ENCODE data around the gene CSH2. TPM values are rescaled to one million over a fixed set of nuclear protein-coding genes. Genes with fewer than 3 reads are reported as not detected.

Gene CSH2
- total and polyA plus RNA-seq, 9 of the 15 experiments (the other 6 are each of a cell fraction or from before 2014, with no cell fraction given), result not detected

DNA sequence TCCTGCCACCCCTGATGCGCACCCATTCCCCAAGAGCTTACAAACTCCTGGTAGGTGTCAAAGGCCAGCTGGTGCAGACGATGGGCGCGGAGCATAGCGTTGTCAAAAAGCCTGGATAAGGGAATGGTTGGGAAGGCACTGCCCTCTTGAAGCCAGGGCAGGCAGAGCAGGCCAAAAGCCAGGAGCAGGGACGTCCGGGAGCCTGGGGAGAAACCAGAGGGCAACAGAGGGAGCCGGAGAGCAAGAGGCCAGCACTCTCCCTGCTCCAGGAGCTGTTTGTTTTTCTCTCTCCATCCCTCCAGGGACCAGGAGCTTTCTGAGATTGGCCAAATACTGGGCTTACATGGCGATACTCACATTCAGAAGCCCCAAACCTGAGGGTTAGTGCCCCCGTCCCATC lies 44.8 kb upstream of the CSH2 start:
- WGBS (ENCODE audit: insufficient coverage, low coverage, missing lambda C conversion rate), result 13% methylated on average over 7 of the region's 10 CpGs
- ChIA-PET CTCF (ENCODE audit: low intra/inter-chr PET ratio) (interaction anchor here (0.9 to 2.0 kb wide), 4 partner anchors 71 to 501 kb away, joined by 3 to 10 read pairs (median 4); no protein-coding TSS in a partner anchor), POLR2A (interaction anchor here (0.6 to 1.0 kb wide), 4 partner anchors 11 to 385 kb away, joined by 3 to 4 read pairs (median 3); no protein-coding TSS in a partner anchor)
- Histone ChIP-seq H3K4me3 (no peak overlapping the region), H3K9me3 (replicated peaks; ENCODE audit: control insufficient read depth, insufficient read depth, low read depth, low read length) (no peaks in the 10 kb centered on the region), H3K27ac (ENCODE audit: extremely low read depth, low read depth, low read length) (no peak overlapping the region), H3K27me3 (ENCODE audit: control insufficient read depth in 2 of 2, insufficient read depth in 2 of 2, low read length in 2 of 2) (peaks cover 3 to 31% of the 10 kb centered on the region in 2 experiments; a peak in 4 of 5 replicates), H3K9ac (ENCODE audit: insufficient read depth in 1 of 2, low read depth in 2 of 2, low read length in 2 of 2) (0 out of 4 replicates have a peak overlapping the region, but pooled peaks of 1 of the 2 experiments have one; percentile 26), H4K20me1 (replicated peaks; ENCODE audit: control insufficient read depth, insufficient read depth, low read length) (no peaks in the 10 kb centered on the region), H3K36me3 (ENCODE audit: control insufficient read depth, insufficient read depth, low read length) (no peaks in the 10 kb centered on the region), H3K79me2 (ENCODE audit: control insufficient read depth, insufficient read depth, low read length) (no peaks in the 10 kb centered on the region), H3K4me1 (replicated peaks in 1 of 2; ENCODE audit: control insufficient read depth in 2 of 2, insufficient read depth in 2 of 2, low read length in 2 of 2) (no peaks in the 10 kb centered on the region; a peak in 1 of 5 replicates), H3K9me1 (ENCODE audit: control insufficient read depth, insufficient read depth, low read length) (no peaks in the 10 kb centered on the region), H2AFZ (ENCODE audit: low read depth, low read length) (no peak overlapping the region), H3K4me2 (ENCODE audit: insufficient read depth, low read length) (no peak overlapping the region)
- FAIRE-seq, result no peak
- no TSS peak for BruUV-seq (replicated peaks)
- intact Hi-C loops (cut with micrococcal nuclease) (loop anchor here (2.0 to 10.0 kb wide), 5 partner anchors 28 to 366 kb away; partner anchors contain the start of gene ERN1), in situ Hi-C loops (cut with MboI) (loop anchor here (10.0 kb wide), 2 partner anchors 106 to 366 kb away; partner anchors contain the start of gene ICAM2)
- no peak for DNase-seq (ENCODE audit: extremely low read depth in 1 of 4, low spot score in 3 of 4)
- TF ChIP-seq TRIM24 (IDR thresholded peaks at IDR 0.05) (no peak), EP300 (IDR thresholded peaks at IDR 0.05; ENCODE audit: low read length) (no peak)
- TF ChIP-seq, protein P1, sequence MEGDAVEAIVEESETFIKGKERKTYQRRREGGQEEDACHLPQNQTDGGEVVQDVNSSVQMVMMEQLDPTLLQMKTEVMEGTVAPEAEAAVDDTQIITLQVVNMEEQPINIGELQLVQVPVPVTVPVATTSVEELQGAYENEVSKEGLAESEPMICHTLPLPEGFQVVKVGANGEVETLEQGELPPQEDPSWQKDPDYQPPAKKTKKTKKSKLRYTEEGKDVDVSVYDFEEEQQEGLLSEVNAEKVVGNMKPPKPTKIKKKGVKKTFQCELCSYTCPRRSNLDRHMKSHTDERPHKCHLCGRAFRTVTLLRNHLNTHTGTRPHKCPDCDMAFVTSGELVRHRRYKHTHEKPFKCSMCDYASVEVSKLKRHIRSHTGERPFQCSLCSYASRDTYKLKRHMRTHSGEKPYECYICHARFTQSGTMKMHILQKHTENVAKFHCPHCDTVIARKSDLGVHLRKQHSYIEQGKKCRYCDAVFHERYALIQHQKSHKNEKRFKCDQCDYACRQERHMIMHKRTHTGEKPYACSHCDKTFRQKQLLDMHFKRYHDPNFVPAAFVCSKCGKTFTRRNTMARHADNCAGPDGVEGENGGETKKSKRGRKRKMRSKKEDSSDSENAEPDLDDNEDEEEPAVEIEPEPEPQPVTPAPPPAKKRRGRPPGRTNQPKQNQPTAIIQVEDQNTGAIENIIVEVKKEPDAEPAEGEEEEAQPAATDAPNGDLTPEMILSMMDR (IDR thresholded peaks at IDR 0.05 in 2 of 3, conservative IDR thresholded peaks at IDR 0.05 in 1 of 3; ENCODE audit: insufficient read depth in 2 of 3, low read depth in 1 of 3, low read length in 3 of 3), result peak in 2 of 3 experiments; percentile 4 to 12; a peak in 1 of 6 replicates
- no peak for ATAC-seq

Data from K562 (cell line).